Memory B cell (primary cell): ENCODE measurements around the gene TSC22D3.
"Not testable (repeated sequence)": the region's sequence is repeated elsewhere in the genome, so short reads cannot be mapped to it uniquely, and the experiment has no call there.

Experiments
- ATAC-seq: fragments of 150-1000 bp; cut with Tn5 transposase; 2 replicates; pipeline ENCODE4 v1.10.0; 2021; ENCODE audit warnings: low read depth, mild to moderate bottlenecking, moderate library complexity
- DNase-seq, 2 donors: peaks; one replicate each; pipeline ENCODE4 v3.0.0; 2022; ENCODE audit warnings: low spot score in 2 of 2
- H3K27ac Mint-ChIP-seq: one replicate; pipeline ENCODE4 v1.8.0; 2022; ENCODE audit warnings: mild to moderate bottlenecking, moderate library complexity, mixed read lengths
- H3K27me3 Mint-ChIP-seq: one replicate; pipeline ENCODE4 v1.8.0; 2022; ENCODE audit warnings: mixed read lengths
- H3K36me3 Mint-ChIP-seq: one replicate; pipeline ENCODE4 v1.8.0; 2022; ENCODE audit warnings: mild to moderate bottlenecking, mixed read lengths
- H3K4me1 Mint-ChIP-seq: one replicate; pipeline ENCODE4 v1.8.0; 2022; ENCODE audit warnings: mixed read lengths
- H3K4me3 Mint-ChIP-seq: one replicate; pipeline ENCODE4 v1.8.0; 2022; ENCODE audit warnings: mild to moderate bottlenecking, moderate library complexity, mixed read lengths
- H3K9me3 Mint-ChIP-seq: one replicate; pipeline ENCODE4 v1.8.0; 2022; ENCODE audit warnings: mixed read lengths

The TSC22D3 gene

DNA sequence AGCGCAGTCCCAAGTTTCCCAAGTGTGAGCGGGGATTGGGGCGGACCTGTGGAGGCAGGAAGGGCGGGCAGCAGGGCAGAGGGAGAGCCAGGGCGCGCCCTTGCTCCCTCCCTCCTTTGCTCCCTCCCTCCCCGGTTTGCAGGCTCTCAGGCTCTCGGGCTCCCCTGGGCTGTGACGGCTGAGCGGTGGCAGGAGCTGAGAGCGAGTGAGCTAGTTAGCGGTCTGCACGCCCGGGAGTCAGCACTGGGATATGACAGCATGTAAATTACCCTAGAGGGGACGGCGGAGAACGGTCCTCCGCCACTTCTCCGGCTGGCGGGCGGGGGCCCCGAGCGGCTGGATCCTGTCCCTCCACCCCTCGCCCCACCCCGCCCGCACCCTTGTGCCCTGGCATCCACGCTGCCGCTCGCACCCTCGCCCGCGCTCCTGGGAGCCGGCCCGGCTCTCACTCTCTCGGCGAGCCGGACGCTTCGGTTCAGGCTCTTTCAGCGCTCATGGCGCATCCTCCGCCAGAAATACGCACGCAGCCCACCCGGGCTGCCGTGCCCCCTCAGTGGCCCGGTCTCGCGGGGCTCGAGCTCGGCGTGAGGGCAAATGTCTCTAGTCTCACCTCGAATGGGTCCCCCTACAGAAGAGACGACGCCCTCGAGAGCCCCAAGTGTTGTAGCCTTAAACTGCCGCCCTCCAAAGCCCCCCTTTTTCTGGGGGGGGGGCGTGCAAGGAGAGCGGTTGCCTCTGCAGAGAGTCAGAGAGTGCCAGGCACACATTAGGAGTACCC lies at the start of gene TSC22D3:
Gene TSC22D3, minus strand, starts transcription at position 54 of the 778 bp plus-strand sequence. CDS start 368 bp downstream, outside the sequence.
- no peaks in the 10 kb centered on the region for H3K9me3 Mint-ChIP-seq
- peak within 1 kb of the TSS; percentile 98 for H3K4me3 Mint-ChIP-seq
- DNase-seq = peak; percentile 31 to 36
- H3K27ac Mint-ChIP-seq = peak within 1 kb of the TSS; percentile 84
- H3K4me1 Mint-ChIP-seq = peaks cover 13% of the 10 kb centered on the region
- ATAC-seq = peak; percentile 68
- no peaks in the 10 kb centered on the region for H3K36me3 Mint-ChIP-seq
- H3K27me3 Mint-ChIP-seq = no peaks in the 10 kb centered on the region

DNA sequence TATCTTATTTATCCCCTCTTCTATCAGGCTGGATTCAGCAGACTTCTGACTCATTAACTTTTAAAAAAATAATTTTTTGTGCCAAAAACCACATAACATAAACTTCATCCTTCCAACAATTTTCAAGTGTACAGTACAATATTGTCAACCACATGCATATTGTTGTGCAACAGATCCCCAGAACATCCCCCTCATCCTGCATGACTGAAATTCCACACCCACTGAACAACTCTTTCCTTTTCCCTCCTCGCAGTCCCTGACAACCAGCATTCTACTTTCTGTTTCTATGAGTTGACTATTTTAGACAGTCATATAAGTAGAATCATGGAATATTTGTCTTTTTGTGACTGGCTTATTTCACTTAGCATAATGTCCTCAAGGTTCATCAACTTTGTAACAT lies 47.9 kb upstream of the TSC22D3 start:
- no peaks in the 10 kb centered on the region for H3K9me3 Mint-ChIP-seq
- H3K27me3 Mint-ChIP-seq = peaks cover 4% of the 10 kb centered on the region
- no peak overlapping the region for H3K27ac Mint-ChIP-seq
- ATAC-seq = no peak
- DNase-seq = no peak
- H3K36me3 Mint-ChIP-seq = no peaks in the 10 kb centered on the region
- peaks cover 14% of the 10 kb centered on the region for H3K4me1 Mint-ChIP-seq
- no peak overlapping the region for H3K4me3 Mint-ChIP-seq

GRCh38 chrX:107823042-107823441 lies 47.5 kb upstream of the TSC22D3 start:
- no peak for DNase-seq
- Mint-ChIP-seq H3K27me3 (peaks cover 4% of the 10 kb centered on the region), H3K4me1 (peaks cover 14% of the 10 kb centered on the region), H3K27ac (no peak overlapping the region), H3K4me3 (no peak overlapping the region), H3K36me3 (no peaks in the 10 kb centered on the region), H3K9me3 (no peaks in the 10 kb centered on the region)
- ATAC-seq = no peak

DNA sequence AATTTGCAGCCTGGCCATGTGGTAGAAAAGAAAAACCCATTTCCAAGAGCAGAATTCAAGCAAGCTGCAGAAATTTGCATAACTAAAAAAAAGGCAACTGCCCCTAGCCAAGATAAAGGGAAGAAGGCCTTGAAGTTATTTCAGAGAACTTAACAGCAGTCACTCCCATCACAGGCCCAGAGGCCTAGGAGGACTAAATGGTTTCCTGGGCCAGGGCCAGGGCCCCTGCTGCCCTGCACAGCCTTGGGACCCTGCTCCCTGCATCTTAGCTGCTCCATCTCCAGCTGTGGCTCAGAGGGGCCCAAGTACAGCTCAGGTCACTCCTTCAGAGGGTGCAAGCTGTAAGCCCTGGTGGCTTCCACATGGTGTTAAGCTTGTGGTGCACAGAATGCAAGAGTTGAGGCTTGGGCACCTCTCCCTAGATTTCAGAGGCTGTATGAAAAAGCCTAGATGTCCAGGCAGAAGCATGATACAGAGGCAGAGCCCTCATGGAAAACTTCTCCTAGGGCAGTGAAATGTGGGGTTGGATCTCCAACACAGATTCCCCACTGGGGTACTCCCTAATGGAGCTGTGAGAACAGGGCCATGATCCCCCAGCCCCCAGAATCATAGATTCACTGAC lies 43.4 kb upstream of the TSC22D3 start:
- H3K27ac Mint-ChIP-seq = no peak overlapping the region

GRCh38 chrX:107810053-107810452 lies 34.5 kb upstream of the TSC22D3 start:
- H3K9me3 Mint-ChIP-seq, ATAC-seq, DNase-seq, H3K4me1 Mint-ChIP-seq, H3K4me3 Mint-ChIP-seq, H3K36me3 Mint-ChIP-seq, H3K27ac Mint-ChIP-seq: not testable (repeated sequence)
- H3K27me3 Mint-ChIP-seq = peaks cover 19% of the 10 kb centered on the region

More for the DNA sequence above, 43.4 kb upstream of the TSC22D3 start:
- no peak for ATAC-seq
- Mint-ChIP-seq H3K4me3 (no peak overlapping the region), H3K36me3 (no peaks in the 10 kb centered on the region), H3K27me3 (peaks cover 3% of the 10 kb centered on the region), H3K9me3 (no peaks in the 10 kb centered on the region), H3K4me1 (peaks cover 3% of the 10 kb centered on the region)
- no peak for DNase-seq

DNA sequence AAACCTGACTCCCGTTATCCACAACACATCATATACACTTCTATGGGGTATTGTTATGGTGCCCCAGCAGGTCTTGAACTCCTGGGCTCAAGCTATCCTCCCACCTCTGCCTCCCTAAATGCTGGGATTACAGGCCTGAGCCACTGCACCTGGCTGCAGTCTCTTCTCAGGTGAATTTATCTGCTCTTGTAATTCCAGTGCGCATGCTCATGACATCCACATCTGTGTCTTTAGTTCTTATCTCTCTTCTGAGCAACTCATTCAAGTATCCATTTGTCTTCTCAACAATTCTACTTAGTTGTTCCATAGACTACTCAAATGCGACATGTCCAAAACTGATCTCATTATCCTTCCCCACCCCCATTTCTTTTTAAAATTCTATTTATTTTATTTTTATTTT lies 29.6 kb upstream of the TSC22D3 start:
- ATAC-seq = no peak
- H3K4me1 Mint-ChIP-seq = no peaks in the 10 kb centered on the region
- no peak overlapping the region for H3K27ac Mint-ChIP-seq
- H3K9me3 Mint-ChIP-seq = no peaks in the 10 kb centered on the region
- H3K4me3 Mint-ChIP-seq = no peak overlapping the region
- H3K36me3 Mint-ChIP-seq = peaks cover 2% of the 10 kb centered on the region
- DNase-seq = no peak
- peaks cover 8% of the 10 kb centered on the region for H3K27me3 Mint-ChIP-seq

DNA sequence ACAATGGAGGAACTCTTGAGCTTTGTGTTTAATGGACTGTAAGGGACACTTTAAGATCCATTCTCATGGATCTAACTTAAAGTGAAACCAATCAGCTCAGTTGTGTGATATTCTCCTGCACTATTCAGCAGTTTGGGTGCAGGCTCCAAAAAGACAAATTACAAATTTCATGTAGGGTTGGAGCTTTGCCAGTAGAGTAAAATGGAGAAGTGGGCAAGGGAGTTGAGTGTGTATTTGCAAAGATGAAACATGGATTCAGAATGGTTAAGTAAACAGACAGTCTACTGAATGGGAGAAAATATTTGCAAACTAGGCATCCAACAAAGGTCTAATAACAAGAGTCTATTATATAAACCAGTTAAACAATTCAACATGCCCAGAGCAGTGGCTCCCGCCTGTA lies 28.8 kb upstream of the TSC22D3 start:
- no peak overlapping the region for H3K27ac Mint-ChIP-seq
- H3K36me3 Mint-ChIP-seq = peaks cover 2% of the 10 kb centered on the region
- peaks cover 10% of the 10 kb centered on the region for H3K27me3 Mint-ChIP-seq
- no peaks in the 10 kb centered on the region for H3K4me1 Mint-ChIP-seq
- DNase-seq (no peak), ATAC-seq (no peak)
- H3K4me3 Mint-ChIP-seq = no peak overlapping the region
- no peaks in the 10 kb centered on the region for H3K9me3 Mint-ChIP-seq

- Mint-ChIP-seq H3K4me1 (no peaks in the 10 kb centered on the region), H3K9me3 (no peaks in the 10 kb centered on the region), H3K27me3 (peaks cover 5% of the 10 kb centered on the region), H3K4me3 (no peak overlapping the region), H3K36me3 (no peaks in the 10 kb centered on the region), H3K27ac (no peak overlapping the region)
- ATAC-seq = no peak
- DNase-seq = no peak
These were observed 12.2 kb upstream of the TSC22D3 start for GRCh38 chrX:107787827-107788226.

DNA sequence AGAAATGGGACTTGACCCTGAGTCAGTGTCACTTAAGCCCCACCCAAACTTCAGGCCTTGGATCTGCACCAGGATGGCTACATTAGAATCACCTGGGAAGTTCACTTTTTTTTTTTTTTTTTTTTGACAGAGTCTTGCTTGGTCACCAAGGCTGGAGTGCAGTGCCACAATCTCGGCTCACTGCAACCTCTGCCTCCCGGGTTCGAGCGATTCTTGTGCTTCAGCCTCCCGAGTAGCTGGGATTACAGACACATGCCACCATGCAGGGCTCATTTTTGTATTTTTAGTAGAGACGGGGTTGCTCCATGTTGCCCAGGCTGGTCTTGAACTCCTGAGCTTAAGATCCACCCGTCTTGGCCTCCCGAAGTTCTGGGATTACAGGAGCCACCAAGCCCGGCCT lies 4.9 kb upstream of the TSC22D3 start:
- no peak for ATAC-seq
- no peak for DNase-seq
- Mint-ChIP-seq H3K9me3 (no peaks in the 10 kb centered on the region), H3K27me3 (peaks cover 2% of the 10 kb centered on the region), H3K4me3 (no peak overlapping the region), H3K36me3 (no peaks in the 10 kb centered on the region), H3K4me1 (peaks cover 11% of the 10 kb centered on the region), H3K27ac (no peak overlapping the region)

GRCh38 chrX:107777536-107777832 lies 1.9 kb upstream of the TSC22D3 start, which contains the start of gene NCBP2L:
Gene NCBP2L (plus strand): TSS chrX:107777733. CDS start chrX:107794221, 16,488 bp downstream.
- Mint-ChIP-seq H3K9me3 (no peaks in the 10 kb centered on the region), H3K27ac (peak within 1 kb of the TSS; percentile 84)

DNA sequence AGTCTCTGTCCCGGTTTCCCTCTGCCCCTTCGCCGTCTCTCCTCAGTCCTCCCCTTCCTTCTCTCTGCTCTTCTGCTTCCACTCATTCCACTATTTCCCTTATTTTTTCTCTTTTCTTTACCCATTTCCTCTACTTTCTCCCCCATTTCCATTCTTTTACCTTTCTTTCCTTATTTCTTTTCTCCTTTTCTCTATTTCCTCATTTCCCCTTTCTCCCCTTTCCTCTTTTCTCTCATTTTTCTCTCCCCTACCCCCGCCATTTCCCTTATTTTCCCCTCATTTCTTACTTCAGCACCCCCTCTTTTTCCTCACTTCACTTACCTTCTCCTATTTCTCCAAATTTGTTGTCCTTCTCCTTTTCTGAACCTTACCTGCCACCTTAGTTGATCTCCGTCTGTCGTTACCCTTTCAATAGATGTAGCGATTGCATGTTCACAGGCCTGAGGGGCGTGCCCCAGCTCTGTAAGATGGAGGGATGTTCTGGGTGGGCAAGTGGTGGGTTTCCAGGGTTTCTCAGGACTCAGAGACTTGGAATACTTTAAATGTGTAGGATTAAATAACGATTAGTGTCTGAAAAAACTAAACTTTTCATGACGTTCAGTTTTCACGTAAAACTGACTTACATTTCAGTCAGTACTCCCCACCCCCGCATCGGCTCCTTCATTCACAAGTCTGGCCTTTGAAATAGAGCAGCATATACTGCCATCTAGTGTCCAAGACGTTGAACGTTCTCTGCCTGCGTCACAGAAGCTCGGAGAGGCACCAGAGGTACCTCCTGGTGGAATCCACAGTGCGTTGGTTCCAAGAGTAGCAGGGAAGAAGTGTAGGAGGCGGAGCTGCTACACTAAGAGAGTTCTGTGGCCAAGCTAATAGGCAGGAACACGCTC lies 1.3 kb upstream of the TSC22D3 start:
- peak overlapping the region; percentile 84 for H3K27ac Mint-ChIP-seq

More at GRCh38 chrX:107777536-107777832, 1.9 kb upstream of the TSC22D3 start, which contains the start of gene NCBP2L:
- DNase-seq = no peak
- no peaks in the 10 kb centered on the region for H3K27me3 Mint-ChIP-seq
- ATAC-seq = no peak
- peak within 1 kb of the TSS; percentile 98 for H3K4me3 Mint-ChIP-seq
- peaks cover 13% of the 10 kb centered on the region for H3K4me1 Mint-ChIP-seq
- no peaks in the 10 kb centered on the region for H3K36me3 Mint-ChIP-seq

GRCh38 chrX:107775000-107775733 lies 420 bp downstream of the TSC22D3 start:
- Mint-ChIP-seq H3K36me3 (no peaks in the 10 kb centered on the region), H3K27ac (no peak overlapping the region), H3K27me3 (no peaks in the 10 kb centered on the region), H3K4me1 (peaks cover 13% of the 10 kb centered on the region), H3K4me3 (peak overlapping the region; percentile 74), H3K9me3 (no peaks in the 10 kb centered on the region)
- ATAC-seq (no peak), DNase-seq (no peak)

More for the DNA sequence above, 1.3 kb upstream of the TSC22D3 start:
- DNase-seq (peak; percentile 54 to 66), ATAC-seq (peak; percentile 75)
- no peaks in the 10 kb centered on the region for H3K27me3 Mint-ChIP-seq
- H3K4me3 Mint-ChIP-seq = peak overlapping the region; percentile 98
- no peaks in the 10 kb centered on the region for H3K36me3 Mint-ChIP-seq
- no peaks in the 10 kb centered on the region for H3K9me3 Mint-ChIP-seq
- peaks cover 13% of the 10 kb centered on the region for H3K4me1 Mint-ChIP-seq

- Mint-ChIP-seq H3K27ac (no peak overlapping the region), H3K36me3 (no peaks in the 10 kb centered on the region), H3K4me1 (peaks cover 13% of the 10 kb centered on the region), H3K27me3 (no peaks in the 10 kb centered on the region), H3K9me3 (no peaks in the 10 kb centered on the region), H3K4me3 (no peak overlapping the region)
- DNase-seq (no peak), ATAC-seq (no peak)
These were observed 1.6 kb downstream of the TSC22D3 start for GRCh38 chrX:107773906-107774435.
